Activated CD8-positive, alpha-beta memory T cell treated with anti-CD3 and anti-CD28 coated beads for 4 hours (primary cell): ENCODE data around the gene FFAR1.

ENCODE experiments used
- DNase-seq, 2 donors: peaks; one replicate each; pipeline ENCODE4 v3.0.0-alpha.2; 2020; ENCODE audit warnings: low read depth in 2 of 2

Gene FFAR1, protein sequence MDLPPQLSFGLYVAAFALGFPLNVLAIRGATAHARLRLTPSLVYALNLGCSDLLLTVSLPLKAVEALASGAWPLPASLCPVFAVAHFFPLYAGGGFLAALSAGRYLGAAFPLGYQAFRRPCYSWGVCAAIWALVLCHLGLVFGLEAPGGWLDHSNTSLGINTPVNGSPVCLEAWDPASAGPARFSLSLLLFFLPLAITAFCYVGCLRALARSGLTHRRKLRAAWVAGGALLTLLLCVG (N-terminal part only)

DNA sequence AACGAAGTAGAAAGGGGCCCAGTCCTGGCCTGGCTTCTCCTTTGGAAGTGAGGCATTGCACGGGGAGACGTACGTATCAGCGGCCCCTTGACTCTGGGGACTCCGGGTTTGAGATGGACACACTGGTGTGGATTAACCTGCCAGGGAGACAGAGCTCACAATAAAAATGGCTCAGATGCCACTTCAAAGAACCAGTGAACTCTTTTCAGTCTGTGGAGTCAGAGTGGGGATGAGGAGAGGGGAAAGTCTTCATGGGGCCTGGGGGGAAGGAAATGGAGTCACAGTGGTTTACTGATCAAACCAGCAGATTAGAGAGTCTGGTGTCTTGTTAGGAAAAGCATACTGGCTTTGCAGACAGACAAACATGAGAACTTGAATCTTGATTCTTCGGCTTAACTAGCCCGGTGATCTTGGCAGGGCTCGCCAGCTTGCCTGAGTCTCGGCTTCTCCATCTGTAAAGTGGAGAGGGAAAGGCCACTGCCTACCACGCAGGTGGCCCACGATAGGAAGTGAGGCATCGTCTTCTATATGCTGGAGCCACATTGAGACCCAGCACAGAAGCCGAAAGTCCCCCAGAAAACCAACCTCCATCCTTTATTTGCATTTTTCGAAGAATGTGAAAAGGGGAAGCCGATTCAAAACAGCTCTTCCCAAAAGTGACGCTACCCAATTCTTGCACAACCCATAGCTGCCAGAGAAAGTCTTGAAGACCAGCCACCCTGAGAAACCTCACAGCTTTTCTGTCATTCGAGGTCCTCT is at the start of gene FFAR1:
FFAR1 (plus strand) TSS at position 732 of the 759 bp plus-strand sequence. CDS start 3,650 bp downstream, outside the sequence.
- DNase-seq, result no peak

DNA sequence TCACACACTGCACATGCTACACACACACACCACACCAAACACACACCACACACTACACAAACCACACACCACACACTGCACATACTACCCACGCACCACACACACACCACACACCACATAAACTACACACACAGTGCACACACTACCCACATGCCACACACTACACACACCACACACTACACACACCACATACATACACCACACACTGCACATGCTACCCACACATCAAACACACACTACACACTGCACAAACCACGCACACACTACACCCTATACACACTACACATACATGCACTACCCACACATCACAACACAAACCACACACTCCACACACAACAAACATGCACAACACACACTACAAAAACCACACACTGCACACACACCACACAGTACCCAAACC is 49.8 kb upstream of the FFAR1 start:
- no peak for DNase-seq

DNA sequence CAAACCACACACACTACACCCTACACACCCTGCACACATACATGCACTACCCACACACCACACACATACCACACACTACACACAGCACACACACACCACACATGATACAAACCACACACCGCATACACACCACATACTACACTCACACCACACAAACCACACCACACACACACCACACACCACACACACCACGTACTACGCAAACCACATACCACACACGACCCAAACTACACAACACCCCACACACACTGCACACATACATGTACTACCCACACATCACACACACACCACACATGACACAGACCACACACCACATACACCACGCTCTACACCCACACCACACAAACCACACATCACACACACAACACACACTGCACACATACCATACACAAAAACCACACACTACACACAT is 49.1 kb upstream of the FFAR1 start:
- DNase-seq, result no peak

DNA sequence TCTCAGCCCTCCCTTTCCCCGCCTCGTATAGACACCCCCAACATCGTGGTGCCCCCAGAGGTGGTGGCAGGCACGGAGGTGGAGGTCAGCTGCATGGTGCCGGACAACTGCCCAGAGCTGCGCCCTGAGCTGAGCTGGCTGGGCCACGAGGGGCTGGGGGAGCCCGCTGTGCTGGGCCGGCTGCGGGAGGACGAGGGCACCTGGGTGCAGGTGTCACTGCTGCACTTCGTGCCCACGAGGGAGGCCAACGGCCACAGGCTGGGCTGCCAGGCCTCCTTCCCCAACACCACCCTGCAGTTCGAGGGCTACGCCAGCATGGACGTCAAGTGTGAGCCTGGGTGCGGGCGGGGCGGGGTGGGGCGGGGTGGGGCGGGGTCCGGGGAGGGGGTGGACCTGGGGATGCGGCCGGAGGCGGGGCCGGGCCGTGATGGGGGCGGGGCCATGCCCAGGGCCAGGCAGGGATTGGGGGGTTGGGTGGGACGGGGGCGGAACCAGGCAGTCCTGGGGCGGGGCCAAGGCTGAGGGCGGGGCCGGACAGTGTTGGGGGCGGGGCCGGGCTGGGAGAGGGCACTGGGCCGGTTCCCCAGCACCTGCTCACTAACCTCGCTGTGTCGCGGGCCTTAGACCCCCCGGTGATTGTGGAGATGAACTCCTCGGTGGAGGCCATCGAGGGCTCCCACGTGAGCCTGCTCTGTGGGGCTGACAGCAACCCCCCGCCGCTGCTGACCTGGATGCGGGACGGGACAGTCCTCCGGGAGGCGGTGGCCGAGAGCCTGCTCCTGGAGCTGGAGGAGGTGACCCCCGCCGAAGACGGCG is 48.0 kb upstream of the FFAR1 start:
- no peak for DNase-seq

DNA sequence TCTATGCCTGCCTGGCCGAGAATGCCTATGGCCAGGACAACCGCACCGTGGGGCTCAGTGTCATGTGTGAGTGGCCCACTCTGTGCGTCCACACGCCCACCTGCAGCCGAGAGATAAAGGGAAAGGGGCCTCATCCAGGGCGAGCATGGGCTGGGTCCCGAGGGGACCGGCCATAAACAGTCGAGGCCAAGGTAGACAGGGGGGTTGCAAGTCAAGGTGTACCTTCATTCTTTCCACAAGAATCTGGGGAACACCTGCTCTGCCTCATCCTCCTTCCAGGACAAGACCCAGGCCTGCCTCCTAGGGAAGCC is 47.4 kb upstream of the FFAR1 start:
- DNase-seq, result no peak

DNA sequence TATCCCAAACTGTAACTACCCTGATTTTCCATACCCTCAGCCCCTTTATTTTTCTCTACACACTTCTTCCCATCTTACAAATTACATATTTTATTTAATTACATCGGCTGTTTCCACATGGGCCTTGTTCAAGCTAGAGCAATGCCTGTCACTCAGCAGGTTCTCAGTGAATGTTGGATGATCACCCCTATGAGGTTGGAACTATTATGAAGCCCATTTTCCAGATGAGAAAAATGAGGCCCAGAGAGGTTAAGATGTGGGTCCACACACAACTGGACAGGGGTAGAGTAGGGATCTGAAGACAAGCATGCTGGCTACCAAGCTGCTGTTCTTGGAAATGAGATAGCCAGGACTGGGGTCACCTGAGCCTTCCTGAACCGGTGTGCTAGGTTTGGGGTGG is 45.7 kb upstream of the FFAR1 start:
- no peak for DNase-seq

DNA sequence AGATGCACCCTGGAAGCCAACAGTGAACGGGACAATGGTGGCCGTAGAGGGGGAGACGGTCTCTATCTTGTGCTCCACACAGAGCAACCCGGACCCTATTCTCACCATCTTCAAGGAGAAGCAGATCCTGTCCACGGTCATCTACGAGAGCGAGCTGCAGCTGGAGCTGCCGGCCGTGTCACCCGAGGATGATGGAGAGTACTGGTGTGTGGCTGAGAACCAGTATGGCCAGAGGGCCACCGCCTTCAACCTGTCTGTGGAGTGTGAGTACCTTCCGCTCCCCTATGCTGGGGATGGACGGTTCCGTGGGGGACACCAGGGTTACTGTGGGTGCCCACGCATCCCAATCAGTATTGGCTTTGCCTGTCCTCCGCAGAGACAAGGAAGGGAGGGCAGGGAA is 45.3 kb upstream of the FFAR1 start:
- DNase-seq, result no peak

DNA sequence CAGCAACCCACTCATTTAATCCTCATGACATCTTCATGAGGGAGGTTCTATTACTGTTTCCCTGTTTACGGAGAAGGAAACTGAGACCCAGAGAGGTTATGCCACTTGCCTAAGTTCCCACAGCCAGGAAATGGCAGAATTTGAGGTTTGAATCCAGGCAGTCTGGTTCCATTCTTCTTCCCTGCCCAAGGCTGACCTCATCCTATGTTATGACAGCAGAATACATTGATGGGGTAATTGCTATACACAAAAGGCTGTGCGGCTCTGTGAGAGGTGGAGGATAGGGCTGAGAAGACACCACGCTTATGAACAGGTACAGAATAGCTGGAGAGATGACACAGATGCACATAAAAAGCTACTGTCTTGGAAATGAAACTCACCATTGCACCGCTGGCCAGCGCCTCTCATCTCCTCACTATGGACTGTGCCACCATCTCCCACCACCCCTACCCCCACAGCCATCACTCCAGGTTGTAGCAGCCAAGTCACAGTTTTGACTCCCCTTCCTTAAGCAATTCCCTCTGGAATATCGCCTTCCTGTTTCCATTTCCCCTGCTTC is 44.3 kb upstream of the FFAR1 start:
- DNase-seq, result no peak

DNA sequence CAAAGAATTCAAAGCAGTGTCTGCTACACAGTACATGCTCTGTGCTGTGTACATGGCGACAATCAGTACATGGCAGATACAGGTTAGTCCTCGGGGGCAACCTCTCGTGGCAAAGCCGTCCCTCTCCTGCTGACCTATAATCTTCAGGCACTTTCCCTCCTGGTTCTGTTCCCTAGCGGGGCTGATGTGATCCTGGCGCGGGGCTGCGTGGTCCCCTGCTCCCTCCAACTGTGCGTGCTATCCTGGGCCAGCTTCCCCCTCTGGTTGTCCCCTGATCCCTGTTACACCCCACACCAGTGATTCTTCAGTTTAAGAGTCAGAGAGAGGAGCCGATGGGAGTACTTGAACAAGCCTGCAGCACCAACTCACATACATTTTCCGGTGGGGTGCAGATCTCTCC is 43.7 kb upstream of the FFAR1 start:
- DNase-seq, result no peak

DNA sequence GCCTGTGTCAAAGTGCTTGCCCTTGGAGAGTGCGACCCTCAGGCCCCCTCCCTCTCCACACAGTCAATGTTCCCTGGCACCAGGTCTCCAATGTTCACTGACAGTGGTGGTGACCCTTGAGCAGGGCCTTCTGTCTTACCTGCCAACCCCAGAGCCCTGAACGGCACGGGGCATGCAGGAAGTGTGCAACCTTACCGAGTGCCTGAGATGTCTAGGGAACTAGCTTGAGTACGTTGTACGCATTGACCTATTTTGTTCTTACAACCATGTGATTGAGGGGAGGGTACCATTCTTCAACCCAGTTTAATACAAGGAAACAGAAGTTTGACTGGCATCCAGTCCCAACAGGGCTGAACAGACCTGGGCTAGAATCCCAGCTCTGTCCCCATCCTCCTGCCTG is 42.5 kb upstream of the FFAR1 start:
- DNase-seq, result no peak

DNA sequence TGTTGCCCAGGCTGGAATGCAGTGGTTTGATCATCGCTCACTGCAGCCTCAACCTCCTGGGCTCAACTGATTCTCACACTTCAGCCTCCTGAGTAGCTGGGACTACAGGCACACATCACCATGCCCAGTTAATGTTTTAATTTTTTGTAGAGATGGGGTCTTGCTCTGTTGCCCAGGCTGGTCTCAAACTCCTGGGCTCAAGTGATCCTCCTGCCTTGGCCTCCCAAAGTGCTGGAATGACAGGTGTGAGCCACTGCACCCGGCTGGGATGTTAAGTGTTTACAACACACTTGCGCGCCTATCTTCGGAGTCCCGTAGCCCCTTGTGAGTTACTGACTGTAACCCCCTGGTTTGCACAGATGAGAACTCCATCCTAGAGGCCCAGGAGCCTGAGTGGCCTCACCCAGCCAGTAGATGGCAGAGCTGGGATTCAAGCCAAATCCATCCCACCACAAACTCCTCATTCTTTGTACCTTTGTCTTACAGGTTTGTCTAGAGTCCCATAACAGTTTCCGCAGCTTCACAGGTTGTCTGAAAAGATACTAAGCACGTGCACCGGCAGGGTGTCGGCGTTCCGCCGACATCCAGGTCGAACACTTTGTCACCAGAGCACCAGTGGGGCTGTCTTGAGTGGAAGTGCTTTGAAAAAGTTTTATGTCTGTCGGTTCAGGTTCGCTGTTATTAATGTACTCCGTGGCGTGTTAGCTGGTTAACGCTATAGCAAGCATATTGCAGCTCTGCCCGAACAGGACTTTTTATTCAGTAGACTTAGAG is 41.0 kb upstream of the FFAR1 start:
- DNase-seq, result no peak

DNA sequence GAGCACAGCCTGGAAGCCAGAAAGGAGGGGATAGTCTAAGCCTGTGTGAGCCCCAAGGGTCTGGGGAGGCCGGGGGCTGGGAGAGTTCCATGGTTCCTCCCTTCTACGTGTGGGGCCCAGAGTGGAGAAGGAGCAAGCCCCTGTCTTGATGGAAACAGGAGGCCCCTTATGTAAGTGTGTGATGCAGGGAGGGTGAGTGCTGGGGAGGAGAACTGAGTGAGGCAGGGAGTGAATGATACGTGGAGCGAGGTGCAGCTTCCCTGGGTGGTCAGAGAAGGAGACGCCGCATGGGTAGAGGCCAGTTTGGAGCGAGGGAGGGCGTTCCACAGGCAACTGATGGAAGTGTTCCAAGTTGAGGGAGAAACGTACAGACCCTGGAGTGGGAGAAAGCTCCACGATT is 39.8 kb upstream of the FFAR1 start:
- DNase-seq, result no peak

DNA sequence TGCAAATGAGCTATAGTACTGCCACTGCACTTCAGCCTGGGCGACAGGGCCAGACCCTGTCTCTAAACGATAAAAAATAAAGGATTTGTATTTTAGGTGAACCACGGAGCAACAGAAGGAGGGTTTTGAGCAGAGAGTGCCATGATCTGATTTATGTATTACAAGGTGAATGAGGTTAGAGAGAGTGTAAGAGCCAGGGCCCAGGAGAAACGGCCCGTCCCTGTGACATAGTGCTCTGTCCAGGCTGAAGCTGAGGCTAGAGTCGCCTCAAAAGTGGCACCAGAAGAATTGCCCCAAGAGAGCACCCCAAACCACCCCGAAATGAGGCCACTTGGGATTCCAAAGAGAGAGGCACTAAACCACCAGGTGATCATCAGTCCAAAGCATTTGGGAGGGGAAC is 38.8 kb upstream of the FFAR1 start:
- no peak for DNase-seq

DNA sequence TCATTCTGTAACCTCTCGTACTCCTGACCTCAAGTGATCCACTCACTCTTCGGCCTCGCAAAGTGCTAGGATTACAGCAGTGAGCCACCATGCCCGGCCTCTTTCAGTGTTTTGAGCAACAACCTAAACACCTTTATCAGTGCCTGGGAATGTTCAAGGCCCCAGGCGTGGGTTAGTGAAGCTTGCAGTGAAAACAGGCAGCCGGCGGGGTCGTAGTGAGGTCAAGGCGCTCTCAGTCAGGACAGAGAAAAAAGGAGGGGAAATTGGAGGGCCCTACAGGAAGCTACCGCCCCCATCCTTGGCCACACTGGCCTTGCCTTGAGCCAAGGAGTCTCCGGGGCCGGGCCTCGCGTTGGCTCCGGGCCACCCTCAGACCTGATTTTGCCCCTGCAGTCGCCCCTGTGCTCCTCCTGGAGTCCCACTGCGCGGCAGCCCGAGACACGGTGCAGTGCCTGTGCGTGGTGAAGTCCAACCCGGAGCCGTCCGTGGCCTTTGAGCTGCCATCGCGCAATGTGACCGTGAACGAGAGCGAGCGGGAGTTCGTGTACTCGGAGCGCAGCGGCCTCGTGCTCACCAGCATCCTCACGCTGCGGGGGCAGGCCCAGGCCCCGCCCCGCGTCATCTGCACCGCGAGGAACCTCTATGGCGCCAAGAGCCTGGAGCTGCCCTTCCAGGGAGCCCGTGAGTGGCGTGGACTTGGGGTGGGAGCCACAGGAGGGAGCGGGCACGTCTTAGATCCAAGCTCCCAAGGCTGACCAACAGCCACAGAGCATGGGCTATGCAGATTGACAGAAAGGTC is 38.0 kb upstream of the FFAR1 start:
- no peak for DNase-seq

DNA sequence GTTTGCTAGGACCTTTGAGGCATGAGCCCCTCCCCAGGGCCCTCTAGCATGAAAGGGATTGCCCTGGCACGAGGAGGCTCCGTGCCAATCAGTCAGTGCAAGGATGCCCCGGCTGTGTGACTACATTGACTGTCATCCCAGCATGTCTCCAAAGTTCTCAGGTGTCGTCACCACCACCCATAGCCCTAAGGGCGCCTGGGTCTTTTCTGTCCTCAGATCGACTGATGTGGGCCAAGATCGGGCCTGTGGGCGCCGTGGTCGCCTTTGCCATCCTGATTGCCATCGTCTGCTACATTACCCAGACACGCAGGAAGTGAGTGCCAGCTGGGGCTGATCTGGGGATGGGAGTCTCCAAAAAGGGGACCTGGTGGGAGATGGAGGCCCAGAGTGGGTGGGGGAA is 37.4 kb upstream of the FFAR1 start:
- no peak for DNase-seq

DNA sequence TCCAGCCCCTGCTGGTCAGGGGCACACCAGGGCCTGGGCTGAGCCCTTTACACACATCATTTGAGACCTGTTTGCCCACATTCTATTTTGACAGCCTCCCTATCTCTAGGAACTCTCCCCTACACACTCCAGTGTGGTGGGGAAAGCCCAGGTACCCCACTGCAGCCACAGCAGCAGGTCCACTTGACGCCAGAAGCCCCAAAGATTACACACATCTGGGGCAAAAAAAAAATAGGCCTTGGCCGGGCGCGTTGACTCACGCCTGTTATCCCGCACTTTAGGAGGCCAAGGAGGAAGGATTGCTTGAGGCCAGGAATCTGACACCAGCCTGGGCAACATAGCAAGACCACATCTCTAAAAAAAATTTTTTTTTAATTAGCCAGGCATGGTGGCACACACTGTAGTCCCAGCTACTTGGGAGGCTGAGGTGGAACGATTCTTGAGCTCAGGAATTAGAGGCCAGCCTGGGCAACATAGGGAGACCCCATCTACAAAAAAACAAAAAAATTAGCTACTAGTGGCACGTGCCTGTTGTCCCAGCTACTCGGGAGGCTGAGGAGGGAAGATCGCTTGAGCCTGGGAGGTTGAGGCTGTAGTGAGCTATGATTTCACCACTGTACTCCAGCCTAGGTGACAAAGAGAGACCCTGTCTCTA is 36.8 kb upstream of the FFAR1 start:
- no peak for DNase-seq

DNA sequence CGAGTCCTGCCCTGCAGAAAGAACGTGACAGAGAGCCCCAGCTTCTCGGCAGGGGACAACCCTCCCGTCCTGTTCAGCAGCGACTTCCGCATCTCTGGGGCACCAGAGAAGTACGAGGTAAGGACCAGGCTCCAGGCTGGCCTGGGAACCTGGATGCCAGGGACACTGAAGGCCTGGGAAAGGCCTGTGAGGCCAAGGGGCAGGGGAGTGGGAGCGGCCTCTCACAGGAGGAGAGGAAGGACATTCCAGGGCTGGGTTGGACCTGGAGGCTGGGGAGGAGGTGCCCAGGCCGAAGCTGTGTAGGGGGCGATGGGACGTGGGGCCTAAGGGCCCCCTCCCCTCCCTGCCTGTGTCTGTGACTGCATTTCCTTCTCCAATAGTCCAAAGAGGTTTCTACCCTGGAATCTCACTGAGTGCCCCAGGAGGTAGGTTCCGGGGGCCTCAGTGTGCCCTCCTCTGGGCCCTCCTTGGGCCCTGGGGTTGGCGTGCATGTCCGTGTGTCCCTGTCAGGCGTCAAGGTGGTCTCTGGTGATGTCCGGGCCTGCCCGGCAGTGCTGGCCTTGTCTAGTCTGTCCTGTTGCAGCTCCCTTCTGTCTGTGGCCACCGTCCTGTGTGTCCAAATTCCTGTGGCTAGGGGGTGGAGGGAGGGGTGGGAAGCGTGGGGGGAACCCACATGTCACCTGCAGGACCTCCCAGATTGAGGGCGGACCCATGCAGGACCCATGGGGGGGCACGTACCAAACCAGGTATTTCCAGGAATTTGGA is 35.6 kb upstream of the FFAR1 start:
- no peak for DNase-seq

DNA sequence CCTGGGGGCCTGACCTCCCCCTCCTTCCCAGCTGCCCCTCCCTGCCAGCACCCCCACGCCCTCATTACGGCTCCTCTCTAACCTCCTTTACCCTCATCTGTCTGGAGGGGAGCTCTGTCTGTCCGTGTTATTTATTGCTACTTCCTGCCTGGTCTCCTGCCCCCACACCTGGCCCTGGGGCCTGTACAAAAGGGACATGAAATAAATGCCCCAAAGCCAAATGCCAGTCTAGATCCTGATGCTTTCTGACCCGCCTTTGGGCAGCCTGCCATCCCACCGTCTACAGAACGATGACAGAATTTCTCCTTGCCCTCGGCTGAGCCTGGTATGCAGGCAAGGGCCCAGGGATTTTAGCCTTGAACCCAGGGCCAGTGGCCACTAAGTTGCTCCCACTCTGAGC is 34.1 kb upstream of the FFAR1 start:
- DNase-seq, result no peak

DNA sequence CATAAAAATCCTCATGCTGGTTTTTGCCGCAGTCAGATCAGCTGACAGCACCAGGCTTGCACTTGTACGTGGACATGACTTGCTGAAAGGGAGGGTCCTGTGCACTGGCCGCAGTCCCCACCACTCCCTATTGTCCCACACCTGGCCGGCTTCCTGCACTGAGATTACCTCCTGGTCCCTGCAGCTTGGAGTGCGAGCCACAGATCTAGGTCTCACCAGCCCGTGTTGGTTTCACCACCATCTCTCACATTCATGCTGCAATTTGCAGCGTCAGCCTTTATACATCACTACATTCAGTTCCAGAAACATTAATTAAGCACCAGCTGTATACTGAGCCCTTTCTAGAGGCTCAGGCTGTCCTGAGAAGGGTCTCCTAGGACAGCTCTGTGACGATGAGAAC is 33.7 kb upstream of the FFAR1 start:
- no peak for DNase-seq
